HTERT RPE-1 (cell line): ENCODE results near the gene GAPVD1.
"Not testable (repeated sequence)": the region's sequence is repeated elsewhere in the genome, so short reads cannot be mapped to it uniquely, and the experiment has no call there.

Experiments
- in situ Hi-C: fragments of 300-500 bp; cut with MboI; formaldehyde crosslinking; loops from 4 replicates; pipeline ENCODE4 v1.14.3; 2020; ENCODE audit warnings: low sequenced_read_pairs

Gene GAPVD1

GRCh38 chr9:125297917-125298316, 36.3 kb downstream of the GAPVD1 start:
- in situ Hi-C loops = no loop called here

- in situ Hi-C loops = no loop called here
Measured at GRCh38 chr9:125302241-125302640, 40.6 kb downstream of the GAPVD1 start.

- in situ Hi-C loops = no loop called here
Measured at GRCh38 chr9:125304273-125304672, 42.6 kb downstream of the GAPVD1 start.

GRCh38 chr9:125312411-125312810, 50.8 kb downstream of the GAPVD1 start:
- in situ Hi-C loops = no loop called here

GRCh38 chr9:125316359-125316758, 54.7 kb downstream of the GAPVD1 start:
- in situ Hi-C loops = not testable (repeated sequence)

GRCh38 chr9:125317704-125318103, 56.1 kb downstream of the GAPVD1 start:
- in situ Hi-C loops = no loop called here

GRCh38 chr9:125321496-125321895, 59.9 kb downstream of the GAPVD1 start:
- in situ Hi-C loops = no loop called here

- in situ Hi-C loops = no loop called here
Measured at GRCh38 chr9:125323615-125324014, 62.0 kb downstream of the GAPVD1 start.

- in situ Hi-C loops = no loop called here
Measured at GRCh38 chr9:125325826-125326225, 64.2 kb downstream of the GAPVD1 start.

GRCh38 chr9:125329978-125330377, 68.4 kb downstream of the GAPVD1 start:
- in situ Hi-C loops = no loop called here

GRCh38 chr9:125330587-125330986, 69.0 kb downstream of the GAPVD1 start:
- in situ Hi-C loops = no loop called here

GRCh38 chr9:125332527-125332926, 70.9 kb downstream of the GAPVD1 start:
- in situ Hi-C loops = no loop called here

- in situ Hi-C loops = no loop called here
Measured at GRCh38 chr9:125337236-125337635, 75.6 kb downstream of the GAPVD1 start.

GRCh38 chr9:125338929-125339328, 77.3 kb downstream of the GAPVD1 start:
- in situ Hi-C loops = no loop called here

- in situ Hi-C loops = no loop called here
Measured at GRCh38 chr9:125341566-125341965, 79.9 kb downstream of the GAPVD1 start.

GRCh38 chr9:125343518-125344275, 82.1 kb downstream of the GAPVD1 start:
- in situ Hi-C loops = no loop called here

- in situ Hi-C loops = no loop called here
Measured at GRCh38 chr9:125346080-125346732, 84.6 kb downstream of the GAPVD1 start.

- in situ Hi-C loops = no loop called here
Measured at GRCh38 chr9:125355601-125356000, 94.0 kb downstream of the GAPVD1 start.

- in situ Hi-C loops = no loop called here
Measured at GRCh38 chr9:125356032-125356431, 94.4 kb downstream of the GAPVD1 start.

- in situ Hi-C loops = no loop called here
Measured at GRCh38 chr9:125359011-125359410, 97.4 kb downstream of the GAPVD1 start.

GRCh38 chr9:125360601-125361000, 99.0 kb downstream of the GAPVD1 start:
- in situ Hi-C loops = no loop called here

- in situ Hi-C loops = no loop called here
Measured at GRCh38 chr9:125361837-125362531, 100.4 kb downstream of the GAPVD1 start.
